ENCODE data around the gene ARID5A.

GRCh38 chr2:96489663-96490062 lies 46.9 kb upstream of the ARID5A start:
- TF ChIP-seq REST (IDR thresholded peaks at IDR 0.05; ENCODE audit: unreplicated experiment), result no peak
- no peak for TF ChIP-seq EZH2 (IDR thresholded peaks at IDR 0.05; ENCODE audit: low read depth, unreplicated experiment)
- TF ChIP-seq, protein P1, sequence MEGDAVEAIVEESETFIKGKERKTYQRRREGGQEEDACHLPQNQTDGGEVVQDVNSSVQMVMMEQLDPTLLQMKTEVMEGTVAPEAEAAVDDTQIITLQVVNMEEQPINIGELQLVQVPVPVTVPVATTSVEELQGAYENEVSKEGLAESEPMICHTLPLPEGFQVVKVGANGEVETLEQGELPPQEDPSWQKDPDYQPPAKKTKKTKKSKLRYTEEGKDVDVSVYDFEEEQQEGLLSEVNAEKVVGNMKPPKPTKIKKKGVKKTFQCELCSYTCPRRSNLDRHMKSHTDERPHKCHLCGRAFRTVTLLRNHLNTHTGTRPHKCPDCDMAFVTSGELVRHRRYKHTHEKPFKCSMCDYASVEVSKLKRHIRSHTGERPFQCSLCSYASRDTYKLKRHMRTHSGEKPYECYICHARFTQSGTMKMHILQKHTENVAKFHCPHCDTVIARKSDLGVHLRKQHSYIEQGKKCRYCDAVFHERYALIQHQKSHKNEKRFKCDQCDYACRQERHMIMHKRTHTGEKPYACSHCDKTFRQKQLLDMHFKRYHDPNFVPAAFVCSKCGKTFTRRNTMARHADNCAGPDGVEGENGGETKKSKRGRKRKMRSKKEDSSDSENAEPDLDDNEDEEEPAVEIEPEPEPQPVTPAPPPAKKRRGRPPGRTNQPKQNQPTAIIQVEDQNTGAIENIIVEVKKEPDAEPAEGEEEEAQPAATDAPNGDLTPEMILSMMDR (conservative IDR thresholded peaks at IDR 0.05; ENCODE audit: low read depth in 2 of 2), result no peak
- TF ChIP-seq ZNF331 (CRISPR knock-in tag; IDR thresholded peaks at IDR 0.05; ENCODE audit: low read depth), result no peak
- TF ChIP-seq POLR2AphosphoS5 (IDR thresholded peaks at IDR 0.05; ENCODE audit: low read depth), result no peak
- TF ChIP-seq ZNF462 (CRISPR knock-in tag; IDR thresholded peaks at IDR 0.05), result no peak
- no peak for TF ChIP-seq CREB1 (CRISPR knock-in tag; IDR thresholded peaks at IDR 0.05; ENCODE audit: low read depth)
- TF ChIP-seq EZH2phosphoT487 (IDR thresholded peaks at IDR 0.05; ENCODE audit: unreplicated experiment), result no peak
- TF ChIP-seq NANOG (IDR thresholded peaks at IDR 0.05; ENCODE audit: borderline replicate concordance), result no peak
